GM21786 (cell line): Measurements from ENCODE around the gene MAP3K13.
"Not testable (repeated sequence)": the region's sequence is repeated elsewhere in the genome, so short reads cannot be mapped to it uniquely, and the experiment has no call there.

ENCODE experiments used
- ATAC-seq: cut with Tn5 transposase; IDR thresholded peaks from one replicate; pipeline ENCODE4 v1.9.1; 2021; ENCODE audit not compliant: unreplicated experiment

MAP3K13 gene

DNA sequence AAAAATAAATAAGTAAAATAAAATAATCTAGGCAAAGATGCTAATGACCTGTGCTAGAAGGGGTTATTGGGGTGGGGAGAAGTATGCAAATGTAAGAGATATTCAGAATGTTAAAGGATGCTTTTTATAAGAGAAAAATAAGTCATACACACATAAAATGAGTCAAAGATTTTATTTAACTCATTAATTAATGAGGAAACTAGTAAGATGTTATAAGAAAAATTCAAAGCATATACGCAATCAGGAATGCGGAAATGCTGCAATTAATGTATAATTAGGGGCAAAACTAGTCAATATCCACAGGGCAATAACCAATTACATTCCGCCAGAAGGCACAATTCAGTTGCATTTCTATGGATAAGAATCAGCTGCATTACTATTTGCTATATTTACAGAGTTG lies 30.1 kb downstream of the MAP3K13 start:
- no peak for ATAC-seq

DNA sequence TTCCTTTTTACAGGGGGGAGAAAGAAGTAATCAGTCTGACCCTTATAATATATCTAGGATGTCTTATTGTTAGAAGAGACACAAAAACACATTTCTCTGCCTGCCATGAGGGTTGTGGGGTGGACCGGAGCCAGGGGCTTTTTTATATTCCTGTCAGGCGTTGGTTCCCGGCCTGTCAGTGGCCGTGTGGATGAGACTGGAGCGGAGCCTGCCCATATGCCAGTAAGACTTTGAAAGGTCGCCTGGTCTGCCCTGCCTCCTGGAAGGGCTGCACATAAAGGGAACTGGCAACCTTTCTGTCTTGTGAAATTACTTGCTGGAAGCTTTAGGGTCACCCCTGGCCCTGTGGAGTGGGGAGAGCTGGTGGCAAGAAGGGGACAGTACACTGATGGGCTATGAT lies 34.7 kb downstream of the MAP3K13 start:
- no peak for ATAC-seq

DNA sequence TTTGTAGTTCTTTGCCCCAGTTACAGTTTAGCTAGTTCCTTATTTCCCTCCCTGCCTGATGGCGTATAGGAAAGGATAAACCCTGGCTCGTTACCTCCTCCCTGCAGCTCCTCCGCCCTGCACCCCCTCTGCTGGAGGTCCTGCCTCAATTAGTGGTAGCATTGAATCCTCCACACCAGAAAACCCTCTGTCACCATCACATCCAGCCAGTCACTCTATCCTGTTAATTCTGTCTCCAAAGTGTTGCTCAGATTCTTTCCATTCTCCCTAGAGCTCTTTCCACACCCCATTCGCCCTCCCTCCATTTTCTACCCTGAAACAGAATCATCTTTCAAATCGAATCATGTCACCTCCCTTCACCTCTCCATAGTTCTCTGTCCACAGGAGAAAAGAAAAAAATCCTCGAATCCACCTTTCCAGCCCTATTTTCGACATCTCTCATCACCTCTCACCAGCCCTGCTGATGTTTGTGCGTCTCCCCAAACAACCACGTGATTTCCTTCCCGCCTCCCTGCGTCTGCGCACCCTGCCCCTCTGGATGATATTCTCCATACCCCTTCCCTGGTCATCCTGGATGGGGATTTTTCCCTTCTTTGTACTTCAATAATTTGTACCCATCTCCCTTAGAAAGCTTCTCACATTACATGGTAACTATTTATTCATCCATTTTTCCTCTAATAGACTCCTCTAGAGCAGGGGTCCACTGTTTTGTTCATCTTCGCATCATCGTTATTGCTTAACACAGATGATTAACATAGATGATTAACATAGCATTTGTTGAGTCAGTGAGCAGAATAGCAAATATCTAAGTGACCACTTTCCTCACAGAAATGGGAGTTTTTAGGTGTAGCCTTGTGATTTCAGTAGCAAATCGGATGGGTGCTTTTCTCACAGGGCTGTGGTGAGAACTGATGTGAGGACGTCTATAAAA lies 37.1 kb downstream of the MAP3K13 start:
- no peak for ATAC-seq

DNA sequence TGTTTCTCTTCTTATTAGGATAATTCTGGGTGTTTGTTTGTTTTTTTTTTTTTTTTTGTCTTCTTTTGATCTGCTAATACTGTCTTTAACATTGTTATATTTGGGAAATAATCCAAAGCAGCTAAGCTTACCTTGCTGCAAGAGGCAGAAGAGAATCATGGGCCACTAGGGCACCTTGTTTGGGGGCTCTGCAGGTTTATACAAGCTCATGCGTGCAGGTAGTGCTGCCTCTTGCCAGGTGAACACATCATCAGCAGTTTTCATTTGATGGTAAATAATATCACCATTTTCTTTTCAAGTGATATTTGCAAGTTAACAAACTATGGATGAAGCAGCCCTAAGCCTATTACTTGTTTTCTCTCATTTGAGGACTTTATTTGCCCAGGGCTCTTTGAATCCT lies 37.9 kb downstream of the MAP3K13 start:
- ATAC-seq, result no peak

DNA sequence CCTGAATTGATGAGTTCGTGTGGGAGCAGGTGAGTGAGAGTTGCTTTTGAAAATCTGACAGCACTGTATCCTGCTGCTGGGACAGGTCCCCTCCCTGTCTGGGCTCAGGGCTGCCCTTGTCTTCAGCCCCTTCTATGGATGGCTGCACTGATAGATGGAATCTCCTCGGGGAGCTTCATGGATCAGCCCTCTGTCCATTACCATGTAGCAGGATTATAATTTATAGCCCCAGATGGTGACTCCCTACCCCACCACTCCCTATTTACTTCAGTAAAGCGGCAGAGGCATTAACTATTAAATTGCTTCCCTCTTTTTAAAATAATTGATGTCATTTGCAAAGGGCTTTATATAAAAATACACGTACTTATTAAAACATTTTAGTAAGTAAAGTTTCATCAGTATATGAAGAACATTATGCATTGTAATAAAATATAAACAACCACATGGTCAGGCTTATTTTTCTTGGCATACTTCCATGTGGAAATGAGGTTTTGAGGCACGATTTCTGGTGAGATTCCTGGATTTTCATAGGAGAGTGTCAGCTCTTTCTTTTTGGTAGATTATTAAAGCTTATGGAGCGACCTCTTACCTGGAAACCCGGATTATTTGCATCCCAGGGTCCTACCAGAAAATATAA lies 38.5 kb downstream of the MAP3K13 start:
- no peak for ATAC-seq

DNA sequence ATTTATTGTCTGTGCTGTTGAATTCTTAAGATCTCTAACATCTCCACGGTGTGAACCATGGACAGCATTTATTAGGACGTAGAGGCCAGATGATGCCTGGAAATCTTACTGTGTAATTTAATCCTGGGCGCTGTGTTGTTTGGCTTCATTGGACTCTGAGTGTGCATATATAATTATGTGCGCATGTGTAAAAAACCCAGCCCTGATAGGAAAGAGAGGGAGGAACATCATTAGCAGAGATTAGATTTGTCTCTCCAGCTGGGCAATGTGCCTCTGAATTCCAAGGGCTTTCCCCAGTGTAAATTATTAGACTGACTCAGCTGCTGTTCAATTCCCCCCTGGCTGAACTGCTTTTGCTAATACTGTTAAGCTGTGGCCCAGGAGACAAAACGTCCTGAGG lies 39.6 kb downstream of the MAP3K13 start:
- no peak for ATAC-seq

DNA sequence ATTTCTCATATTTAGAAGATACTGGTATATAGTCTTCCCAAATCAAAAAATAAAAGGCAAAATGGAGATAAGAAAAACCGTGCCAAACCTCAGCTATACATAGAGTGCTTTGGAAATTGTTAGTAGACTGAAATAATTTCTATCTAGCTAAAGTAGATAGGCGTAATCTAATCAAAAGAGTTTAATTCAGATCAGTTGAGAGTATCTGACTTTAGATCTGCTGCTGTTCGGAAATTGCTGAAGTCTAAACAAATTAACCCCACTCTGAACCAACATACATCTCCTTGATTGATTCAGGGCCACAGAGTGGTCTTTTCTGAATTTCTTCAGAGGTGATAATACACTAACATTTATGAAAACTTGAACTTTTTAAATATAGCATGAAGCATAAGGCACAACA lies 40.1 kb downstream of the MAP3K13 start:
- ATAC-seq, result no peak

DNA sequence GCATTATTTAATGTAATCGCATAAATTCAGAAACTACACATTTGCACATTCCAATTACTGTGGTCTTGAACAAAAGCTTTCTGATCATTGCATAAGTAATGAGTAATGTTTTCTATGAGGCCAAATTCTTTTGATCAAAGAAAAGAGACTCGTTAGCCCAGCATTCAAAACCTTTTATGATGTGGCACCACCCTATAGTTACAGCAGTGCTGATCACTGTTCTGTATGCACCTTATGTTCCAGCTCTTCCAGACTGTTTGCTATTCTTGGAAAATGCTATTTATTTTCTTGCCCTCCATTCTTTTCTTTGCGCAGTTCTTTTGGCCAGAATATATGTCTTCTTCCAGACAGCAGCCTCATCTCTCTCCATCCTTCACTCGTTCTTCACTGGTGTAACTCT lies 42.3 kb downstream of the MAP3K13 start:
- no peak for ATAC-seq

DNA sequence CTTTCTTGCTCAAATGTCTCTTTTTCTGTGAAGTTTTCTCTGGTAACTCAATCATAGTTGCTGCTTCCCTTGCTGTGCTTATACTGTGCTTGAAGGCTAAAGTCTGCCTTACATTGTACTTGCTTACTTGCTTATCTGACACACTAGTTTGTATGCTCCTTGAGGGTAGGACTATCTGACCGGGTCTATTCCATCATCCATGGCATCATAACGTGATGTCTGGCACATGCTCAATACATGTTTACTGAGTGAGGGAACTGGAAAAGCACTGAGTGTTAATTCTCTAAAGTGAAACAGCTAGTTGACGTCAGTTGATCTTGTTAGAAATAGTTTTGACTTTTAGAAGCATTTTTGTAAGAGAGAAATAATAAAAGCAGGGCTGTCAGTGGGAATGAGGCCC lies 42.7 kb downstream of the MAP3K13 start:
- ATAC-seq, result no peak

DNA sequence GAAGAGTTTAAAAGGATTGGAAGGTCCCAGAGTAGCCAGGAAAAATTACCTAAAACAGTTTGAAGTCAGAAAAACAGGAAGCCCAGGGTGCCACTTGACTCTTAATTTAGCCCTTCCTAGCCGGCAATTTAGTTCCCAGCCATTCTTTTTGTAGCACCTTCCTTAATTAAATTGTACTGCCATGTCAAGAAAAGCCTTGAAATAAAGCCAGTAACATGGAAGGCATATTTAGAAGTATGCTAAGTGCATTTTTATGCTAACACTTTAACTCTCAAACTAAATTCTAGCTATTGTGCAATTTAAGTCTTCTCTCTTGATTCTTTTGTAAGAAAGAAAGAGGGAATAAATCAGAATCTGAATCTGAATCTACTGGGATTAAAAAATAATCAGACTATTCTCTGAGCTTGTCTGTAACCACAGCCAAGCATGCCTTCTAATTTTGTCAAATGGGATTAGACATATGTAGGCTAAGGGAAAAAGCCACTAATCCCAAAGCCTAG lies 43.2 kb downstream of the MAP3K13 start:
- ATAC-seq, result no peak

DNA sequence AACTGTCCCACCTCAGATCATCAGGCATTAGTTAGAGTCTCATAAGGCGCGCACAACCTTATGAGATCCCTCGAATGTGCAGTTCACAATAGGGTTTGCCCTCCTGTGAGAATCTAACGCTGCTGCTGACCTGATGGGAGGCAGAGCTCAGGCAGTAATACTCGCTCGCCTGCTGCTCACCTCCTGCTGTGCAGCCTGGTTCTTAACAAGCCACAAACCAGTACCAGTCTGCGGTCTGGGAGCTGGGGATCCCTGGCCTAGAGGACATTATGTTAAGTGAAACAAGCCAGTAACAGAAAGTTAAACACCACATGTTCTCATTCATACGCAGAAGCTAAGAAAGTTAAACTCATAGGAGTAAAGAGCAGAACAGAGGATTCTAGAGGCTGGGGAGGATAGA lies 47.0 kb downstream of the MAP3K13 start:
- ATAC-seq, result no peak

DNA sequence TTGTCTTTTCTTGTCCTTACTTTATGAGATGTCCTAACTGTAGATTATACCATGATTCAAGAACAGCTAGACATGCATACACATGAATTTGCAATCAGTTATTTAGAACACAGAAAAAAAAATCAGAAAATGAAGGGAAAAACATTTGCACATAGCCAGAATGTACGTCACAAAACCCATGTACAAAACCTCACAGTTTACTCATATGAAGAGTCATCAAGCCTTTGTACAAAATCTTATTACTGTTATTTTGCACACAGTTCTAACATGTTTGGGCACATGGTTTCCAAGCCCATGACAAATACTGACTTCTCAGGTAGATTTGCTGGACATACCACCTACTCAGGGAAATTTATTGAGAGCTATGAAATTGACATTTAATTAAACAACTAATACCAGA lies 48.2 kb downstream of the MAP3K13 start:
- no peak for ATAC-seq

DNA sequence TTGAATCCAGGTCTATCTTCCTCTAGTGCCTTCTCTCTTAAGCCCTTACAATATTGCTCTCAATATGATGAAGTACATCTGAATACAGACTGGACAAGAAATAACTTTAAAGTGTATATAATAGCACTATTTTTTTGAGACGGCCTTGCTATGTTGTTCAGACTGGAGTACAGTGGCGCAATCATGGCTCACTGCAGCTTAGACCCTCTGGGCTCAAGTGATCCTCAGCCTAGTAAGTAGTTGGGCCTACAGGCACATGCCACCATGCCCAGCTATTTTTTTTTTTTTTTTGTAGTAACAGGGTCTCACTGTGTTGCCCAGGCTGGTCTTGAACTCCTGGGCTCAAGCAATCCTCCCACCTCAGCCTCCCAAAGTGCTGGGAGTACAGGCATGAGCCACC lies 53.6 kb downstream of the MAP3K13 start:
- no peak for ATAC-seq

DNA sequence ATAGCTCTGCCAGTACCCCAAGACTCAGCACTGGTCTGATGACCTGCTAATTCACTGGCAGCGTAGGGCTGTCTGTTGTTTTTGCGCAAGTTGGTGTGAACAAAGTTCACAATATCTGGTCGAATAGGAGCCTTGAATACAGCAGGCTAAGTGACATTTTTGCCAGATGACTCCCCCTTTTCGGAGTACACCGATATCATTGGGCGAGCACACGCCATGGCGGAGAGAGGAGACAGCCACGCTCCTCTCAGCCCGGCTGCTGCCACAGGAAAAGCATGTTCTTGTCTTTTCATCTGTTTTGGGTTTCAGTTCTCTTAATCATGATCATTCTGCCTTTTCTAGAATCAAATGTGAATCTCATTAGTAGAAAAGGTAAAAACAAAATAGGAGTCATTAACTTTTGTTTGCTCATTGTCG lies 55.6 kb downstream of the MAP3K13 start:
- not testable (repeated sequence) for ATAC-seq

DNA sequence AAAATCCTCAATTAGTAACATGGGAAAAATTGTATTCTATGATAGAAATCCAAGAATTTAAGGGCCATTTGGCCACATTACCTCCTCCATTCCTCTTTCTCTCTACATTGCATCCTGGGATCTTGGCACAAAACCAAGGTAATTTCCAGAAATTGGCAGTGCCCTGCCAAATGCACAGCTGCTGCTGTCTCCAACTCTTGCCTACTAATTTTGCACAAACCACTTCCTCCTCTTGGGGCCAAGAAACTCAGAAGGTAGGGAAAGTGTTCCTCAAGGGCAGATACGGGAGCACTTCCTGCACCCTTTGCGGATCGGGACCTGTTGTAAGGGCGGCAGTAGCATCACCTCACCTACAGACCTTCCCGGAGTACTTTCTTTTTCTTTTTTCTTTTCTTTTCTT lies 57.8 kb downstream of the MAP3K13 start:
- no peak for ATAC-seq

DNA sequence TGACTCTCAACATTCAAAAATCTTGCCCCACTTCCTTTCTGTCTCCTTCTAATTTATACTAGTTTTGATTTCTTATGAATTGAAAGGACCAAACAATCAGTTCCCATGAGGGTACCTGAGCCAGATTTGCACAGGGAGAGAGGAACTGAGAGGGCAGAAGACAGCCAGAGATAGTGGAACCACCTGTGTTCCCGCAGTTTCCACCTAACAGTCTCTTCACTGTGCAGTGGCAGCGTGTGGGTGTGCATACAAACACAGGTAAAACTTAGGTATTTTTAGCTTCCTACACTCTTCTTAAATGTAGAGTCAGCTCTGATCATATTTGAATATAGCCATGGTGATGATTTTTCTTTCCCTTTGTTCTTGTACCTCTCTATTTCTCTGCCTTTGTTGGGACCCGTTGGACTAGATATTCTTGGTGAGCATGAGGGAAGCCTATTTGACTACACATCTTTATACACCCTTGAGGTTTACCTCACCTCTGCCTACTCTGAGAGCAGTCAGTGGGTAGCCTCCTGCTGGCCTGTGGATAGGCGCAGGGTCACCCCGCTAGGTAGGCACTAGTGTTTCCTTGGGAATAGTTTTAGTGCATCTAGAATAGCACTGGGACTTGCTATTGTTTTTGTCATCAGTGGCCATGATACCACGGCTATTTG lies 58.8 kb downstream of the MAP3K13 start:
- ATAC-seq, result peak; percentile 68

DNA sequence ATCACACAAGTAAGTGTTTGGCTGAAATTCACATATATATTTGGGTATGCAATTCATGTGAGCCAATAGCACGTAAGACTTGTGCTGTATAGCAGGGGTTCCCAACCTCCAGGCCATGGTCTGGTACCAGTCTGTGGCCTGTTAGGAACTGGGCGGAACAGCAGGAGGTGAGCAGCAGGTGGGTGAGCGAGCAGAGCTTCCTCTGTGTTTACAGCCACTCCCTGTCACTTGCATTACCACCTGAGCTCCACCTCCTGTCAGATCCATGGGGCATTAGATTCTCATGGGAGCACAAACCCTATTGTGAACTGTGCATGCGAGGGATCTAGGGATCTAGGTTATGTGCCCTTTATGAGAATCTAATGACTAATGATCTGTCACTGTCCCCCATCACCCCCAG lies 59.7 kb downstream of the MAP3K13 start:
- ATAC-seq, result no peak

DNA sequence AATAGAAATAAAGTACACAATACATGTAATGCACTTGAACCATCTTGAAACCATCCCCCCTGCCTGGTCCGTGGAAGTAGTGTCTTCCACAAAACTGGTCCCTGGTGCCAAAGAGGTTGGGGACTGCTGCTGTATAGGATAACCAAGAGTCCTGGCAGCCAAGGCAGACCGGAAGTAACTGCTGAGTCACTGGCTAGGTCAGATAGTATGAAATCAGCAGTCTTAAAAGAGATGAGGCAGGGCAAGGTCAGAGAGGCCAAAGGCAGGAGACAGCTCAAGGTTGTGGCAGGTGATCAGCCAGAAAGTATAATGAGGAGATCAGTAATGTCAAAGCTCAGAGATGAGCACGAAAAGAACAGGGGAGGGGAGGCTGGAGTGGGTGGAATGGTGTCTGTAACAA lies 60.2 kb downstream of the MAP3K13 start:
- ATAC-seq, result peak; percentile 78

DNA sequence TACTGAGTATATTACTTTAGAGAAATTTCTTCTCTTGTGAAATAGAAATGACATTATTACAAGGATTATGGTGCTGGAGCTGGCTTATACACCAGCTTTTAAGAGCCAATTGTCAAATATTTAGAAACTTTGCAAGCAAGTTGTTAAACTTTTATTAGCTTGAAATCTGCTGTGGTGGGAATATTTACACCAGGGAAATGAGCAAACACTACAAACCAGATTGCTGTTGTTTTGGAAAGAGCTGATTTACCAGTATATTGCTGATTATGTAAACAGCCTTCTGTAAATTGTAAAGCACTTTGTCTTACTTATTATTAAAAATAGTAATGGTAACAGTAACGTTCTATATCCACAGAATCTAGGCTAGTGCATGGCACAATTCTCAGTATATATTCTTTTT lies 61.5 kb downstream of the MAP3K13 start:
- no peak for ATAC-seq

DNA sequence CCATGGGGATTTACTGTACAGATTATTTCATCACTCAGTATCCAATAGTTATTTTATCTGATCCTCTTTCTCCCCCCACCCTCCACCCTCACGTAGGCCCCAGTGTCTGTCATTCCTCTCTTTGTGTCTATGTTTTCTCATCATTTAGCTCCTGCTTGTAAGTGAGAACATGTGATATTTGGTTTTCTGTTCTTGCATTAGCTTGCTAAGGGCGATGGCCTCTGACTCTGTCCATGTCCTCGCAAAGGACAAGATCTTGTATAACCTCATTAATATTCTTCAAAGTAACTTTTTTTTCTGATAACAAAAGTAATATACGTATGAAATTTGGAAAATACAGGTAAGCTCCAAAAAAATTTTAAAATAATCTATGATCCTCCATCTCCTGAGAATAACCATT lies 67.4 kb downstream of the MAP3K13 start:
- ATAC-seq, result no peak

DNA sequence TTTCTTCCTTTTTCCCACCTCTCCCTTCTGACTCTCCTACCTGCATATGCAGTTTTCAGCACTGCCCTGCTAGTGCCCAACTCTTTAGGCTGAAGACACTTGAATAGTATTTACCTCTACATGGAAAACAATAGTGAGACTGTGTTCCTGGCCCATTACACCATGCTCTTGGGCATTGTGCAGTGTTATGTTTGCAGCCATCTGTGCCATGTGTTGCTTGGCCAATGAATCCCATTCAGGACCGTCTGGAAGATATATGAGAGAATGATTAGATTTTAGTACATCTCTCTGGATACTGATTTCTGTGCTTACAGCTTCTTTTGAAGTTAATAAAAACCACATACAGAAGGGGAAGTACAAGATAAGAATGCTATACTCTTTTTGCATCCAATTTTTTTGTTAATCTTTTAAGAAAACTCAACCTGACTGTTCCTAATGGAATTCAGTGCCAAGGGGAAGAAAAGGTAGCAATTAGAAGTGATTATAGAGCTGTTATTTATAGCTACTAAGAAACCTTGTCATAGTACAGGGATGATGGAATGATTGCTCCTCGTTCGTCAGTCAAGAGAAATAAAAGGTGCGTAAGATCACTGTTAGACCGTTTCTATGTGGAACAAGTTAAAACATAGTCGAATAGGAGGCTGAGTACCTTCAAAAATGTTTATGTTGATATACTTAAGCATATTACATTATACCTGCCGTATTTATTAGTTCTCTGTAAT lies 77.0 kb downstream of the MAP3K13 start:
- ATAC-seq, result no peak
